Esophagus muscularis mucosa (tissue), 3 donors: ENCODE results near the gene ATF7.

Experiments used
- POLR2A ChIP-seq: fragments of 450-650 bp; IDR thresholded peaks from one replicate; pipeline ENCODE4 v1.6.1; 2017; ENCODE audit warnings: antibody characterized with exemption, moderate library complexity, mild to moderate bottlenecking, low read depth
- TF ChIP-seq, protein P1 (sequence below), 3 experiments: fragments of 200-600 bp in 2 of 3; fragments of 450-650 bp in 1 of 3; sonication (generic) in 2 of 3; IDR thresholded peaks; one replicate each; pipeline ENCODE4 v1.5.1; 2017 to 2019; ENCODE audit warnings: antibody characterized with exemption in 3 of 3, mild to moderate bottlenecking in 2 of 3, moderate library complexity in 1 of 3

DNA sequence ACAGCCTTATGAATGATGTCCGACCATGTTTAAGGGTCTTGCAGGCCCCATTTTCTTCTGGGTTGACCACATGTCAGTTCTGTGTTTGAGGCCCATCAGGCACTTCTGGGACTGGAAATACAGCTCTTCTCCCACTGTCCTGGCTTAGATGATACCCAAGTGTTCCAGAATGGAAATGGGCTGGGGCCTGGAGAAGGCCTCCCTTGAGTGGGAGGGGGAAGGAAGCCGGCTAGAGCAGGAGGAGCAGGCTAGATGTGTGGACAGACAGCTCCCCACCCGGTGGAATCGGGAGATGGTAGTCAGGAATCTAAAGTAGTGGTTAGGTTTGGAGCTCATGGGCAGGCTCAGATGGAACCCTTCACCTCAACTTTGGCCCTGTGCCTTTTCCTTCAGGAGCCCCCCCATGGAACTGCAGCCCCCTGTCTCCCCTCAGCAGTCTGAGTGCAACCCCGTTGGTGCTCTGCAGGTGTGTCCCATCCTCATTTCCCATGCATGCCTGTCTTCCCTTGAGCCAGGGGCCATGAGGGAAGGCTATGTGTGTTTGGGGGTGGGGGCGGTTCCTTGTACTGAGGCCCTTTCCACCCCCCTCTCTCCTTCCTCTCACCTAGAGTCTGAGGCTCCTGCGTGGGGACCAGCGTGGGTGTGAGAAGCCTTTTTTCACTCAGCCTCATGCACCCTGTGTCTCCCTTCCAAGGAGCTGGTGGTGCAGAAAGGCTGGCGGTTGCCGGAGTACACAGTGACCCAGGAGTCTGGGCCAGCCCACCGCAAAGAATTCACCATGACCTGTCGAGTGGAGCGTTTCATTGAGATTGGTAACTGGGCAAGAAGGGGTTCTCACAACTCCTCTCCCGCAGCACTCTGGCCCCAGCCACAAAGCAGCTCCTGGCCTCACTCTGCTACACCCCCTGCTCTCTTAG lies 121.9 kb downstream of the ATF7 start:
- TF ChIP-seq, protein P1, sequence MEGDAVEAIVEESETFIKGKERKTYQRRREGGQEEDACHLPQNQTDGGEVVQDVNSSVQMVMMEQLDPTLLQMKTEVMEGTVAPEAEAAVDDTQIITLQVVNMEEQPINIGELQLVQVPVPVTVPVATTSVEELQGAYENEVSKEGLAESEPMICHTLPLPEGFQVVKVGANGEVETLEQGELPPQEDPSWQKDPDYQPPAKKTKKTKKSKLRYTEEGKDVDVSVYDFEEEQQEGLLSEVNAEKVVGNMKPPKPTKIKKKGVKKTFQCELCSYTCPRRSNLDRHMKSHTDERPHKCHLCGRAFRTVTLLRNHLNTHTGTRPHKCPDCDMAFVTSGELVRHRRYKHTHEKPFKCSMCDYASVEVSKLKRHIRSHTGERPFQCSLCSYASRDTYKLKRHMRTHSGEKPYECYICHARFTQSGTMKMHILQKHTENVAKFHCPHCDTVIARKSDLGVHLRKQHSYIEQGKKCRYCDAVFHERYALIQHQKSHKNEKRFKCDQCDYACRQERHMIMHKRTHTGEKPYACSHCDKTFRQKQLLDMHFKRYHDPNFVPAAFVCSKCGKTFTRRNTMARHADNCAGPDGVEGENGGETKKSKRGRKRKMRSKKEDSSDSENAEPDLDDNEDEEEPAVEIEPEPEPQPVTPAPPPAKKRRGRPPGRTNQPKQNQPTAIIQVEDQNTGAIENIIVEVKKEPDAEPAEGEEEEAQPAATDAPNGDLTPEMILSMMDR (IDR thresholded peaks at IDR 0.05), result no peak
- TF ChIP-seq POLR2A, result no peak
